HG03060 (cell line): ENCODE results near the gene PRSS2.
A peak's percentile ranks its signal among the peaks of the same experiment; 100 is the strongest.
"Not testable (repeated sequence)": the region's sequence is repeated elsewhere in the genome, so short reads cannot be mapped to it uniquely, and the experiment has no call there.

Experiments used
- ATAC-seq: cut with Tn5 transposase; IDR thresholded peaks from one replicate; pipeline ENCODE4 v1.9.1; 2021; ENCODE audit warnings: low read depth, moderate number of reproducible peaks; ENCODE audit not compliant: unreplicated experiment

The PRSS2 gene

GRCh38 chr7:142758312-142758711 is 12.5 kb upstream of the PRSS2 start:
- not testable (repeated sequence) for ATAC-seq

- ATAC-seq = no peak
Measured at GRCh38 chr7:142759433-142759832, 11.3 kb upstream of the PRSS2 start.

DNA sequence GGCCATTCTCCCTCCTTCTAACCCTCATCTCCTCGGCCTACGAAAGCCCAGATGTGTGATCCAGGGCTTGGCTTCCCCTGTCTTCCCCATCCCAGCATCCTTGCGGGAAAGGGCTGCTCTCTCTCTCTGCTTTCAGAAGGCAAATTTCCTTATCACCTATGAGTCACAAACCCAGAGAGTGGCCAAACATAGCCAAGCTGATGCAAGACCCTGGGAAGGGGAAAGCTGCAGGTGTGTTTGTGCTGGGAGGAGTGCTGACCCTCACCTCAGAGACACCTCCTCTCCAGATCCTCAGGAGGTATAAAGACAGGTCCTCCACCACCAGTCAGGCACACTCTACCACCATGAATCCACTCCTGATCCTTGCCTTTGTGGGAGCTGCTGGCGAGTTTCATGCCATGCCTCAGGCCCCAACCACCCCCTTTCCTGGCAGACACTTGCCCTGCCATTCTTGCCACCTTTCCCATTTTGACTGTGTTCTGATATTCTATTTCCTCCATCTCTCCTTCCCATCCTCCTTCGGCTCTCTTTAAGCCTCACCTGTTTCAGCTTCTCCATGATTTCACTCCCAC is 10.6 kb upstream of the PRSS2 start:
- ATAC-seq = no peak

DNA sequence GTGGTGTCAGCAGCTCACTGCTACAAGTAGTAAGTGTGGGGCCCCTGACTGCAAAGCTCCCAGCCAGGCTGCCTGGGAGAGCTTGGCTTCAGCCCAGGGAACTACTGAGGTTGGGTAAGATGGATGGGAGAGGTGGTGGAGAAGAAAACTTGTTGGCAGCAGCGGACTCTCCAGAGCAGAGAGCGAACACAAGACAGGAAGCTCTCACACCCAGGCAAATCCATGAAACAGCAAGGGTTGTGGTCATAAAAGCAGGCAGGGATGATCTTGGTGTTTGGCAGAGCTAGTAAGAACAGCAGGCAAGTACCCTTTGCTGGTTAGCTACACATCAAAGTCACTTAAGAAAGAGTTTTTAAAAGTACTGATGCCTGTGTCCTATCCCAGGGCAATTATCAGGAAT is 9.2 kb upstream of the PRSS2 start:
- not testable (repeated sequence) for ATAC-seq

DNA sequence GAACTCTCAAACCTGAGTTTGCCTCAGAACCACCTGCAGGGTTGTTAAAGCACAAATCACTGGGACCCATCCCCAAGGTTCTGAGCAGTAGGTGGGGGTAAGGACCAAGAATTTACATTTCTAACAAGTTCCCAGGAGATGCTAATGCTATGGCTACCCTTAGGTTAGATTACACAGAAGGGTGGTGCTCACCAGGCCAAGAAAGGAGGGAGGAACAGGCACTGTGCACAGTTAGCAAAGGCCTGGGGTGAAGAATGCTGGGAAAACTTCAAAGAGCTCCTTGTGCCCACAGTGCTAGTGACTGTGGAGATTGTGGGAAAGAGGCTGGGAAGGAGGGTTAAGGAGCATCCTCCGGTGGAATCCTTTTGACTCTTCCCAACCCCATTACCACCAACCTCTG is 8.7 kb upstream of the PRSS2 start:
- no peak for ATAC-seq

DNA sequence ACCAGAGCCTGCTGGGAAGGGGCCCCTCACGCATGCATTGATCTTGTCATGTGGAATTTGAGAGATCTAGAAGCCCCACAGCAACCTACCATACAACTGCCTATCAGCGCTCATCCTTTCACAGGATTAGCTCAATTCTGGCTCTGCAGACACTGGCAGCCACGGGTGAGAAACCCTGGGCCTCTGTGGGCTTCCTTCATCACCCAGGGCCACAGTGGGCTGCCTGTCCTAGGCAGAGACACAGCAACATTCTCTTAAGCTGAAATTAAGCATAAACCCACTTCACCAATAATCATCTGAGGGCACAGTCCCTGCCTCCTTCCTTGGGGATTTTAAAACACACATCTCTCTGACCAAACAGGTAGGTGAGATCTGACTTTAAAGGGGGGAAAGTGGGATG is 3.3 kb upstream of the PRSS2 start:
- no peak for ATAC-seq

- no peak for ATAC-seq
Measured at GRCh38 chr7:142767861-142768260, 2.9 kb upstream of the PRSS2 start.

- ATAC-seq = not testable (repeated sequence)
Measured at GRCh38 chr7:142768885-142769284, 1.9 kb upstream of the PRSS2 start.

DNA sequence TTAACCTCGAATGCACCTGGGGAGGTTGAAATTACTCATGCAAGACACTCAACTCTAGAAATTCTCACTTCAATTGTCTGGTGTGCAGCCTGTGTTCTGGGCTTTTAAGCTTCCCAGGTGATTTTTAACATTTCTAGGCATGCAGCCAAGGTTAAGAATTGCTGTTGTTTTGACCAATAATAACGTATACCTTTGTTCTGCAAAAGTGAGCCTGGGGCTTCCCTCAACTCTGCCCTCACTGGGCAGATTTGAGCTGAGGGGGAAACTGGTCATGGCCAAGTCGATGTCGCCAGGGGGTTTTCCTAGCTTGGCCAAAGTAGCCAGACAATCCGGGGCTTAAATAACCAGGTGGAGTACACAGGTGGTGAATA is 568 bp downstream of the PRSS2 start:
- peak; percentile 89 for ATAC-seq

GRCh38 chr7:142772051-142772450 is 1.3 kb downstream of the PRSS2 start:
- no peak for ATAC-seq

GRCh38 chr7:142772673-142773072 is 1.9 kb downstream of the PRSS2 start:
- no peak for ATAC-seq

DNA sequence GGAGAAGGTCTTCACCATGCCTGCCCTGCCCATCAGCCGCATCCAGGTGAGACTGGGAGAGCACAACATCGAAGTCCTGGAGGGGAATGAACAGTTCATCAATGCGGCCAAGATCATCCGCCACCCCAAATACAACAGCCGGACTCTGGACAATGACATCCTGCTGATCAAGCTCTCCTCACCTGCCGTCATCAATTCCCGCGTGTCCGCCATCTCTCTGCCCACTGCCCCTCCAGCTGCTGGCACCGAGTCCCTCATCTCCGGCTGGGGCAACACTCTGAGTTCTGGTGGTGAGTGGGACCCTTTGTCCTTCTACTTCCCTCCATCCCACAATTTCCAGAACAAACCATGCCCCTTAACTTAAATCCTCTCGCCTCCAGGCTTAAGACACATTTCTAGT is 2.5 kb downstream of the PRSS2 start:
- no peak for ATAC-seq

GRCh38 chr7:142773937-142774744 is 3.4 kb downstream of the PRSS2 start:
- ATAC-seq = no peak

- ATAC-seq = no peak
Measured at GRCh38 chr7:142774826-142775225, 4.1 kb downstream of the PRSS2 start.

DNA sequence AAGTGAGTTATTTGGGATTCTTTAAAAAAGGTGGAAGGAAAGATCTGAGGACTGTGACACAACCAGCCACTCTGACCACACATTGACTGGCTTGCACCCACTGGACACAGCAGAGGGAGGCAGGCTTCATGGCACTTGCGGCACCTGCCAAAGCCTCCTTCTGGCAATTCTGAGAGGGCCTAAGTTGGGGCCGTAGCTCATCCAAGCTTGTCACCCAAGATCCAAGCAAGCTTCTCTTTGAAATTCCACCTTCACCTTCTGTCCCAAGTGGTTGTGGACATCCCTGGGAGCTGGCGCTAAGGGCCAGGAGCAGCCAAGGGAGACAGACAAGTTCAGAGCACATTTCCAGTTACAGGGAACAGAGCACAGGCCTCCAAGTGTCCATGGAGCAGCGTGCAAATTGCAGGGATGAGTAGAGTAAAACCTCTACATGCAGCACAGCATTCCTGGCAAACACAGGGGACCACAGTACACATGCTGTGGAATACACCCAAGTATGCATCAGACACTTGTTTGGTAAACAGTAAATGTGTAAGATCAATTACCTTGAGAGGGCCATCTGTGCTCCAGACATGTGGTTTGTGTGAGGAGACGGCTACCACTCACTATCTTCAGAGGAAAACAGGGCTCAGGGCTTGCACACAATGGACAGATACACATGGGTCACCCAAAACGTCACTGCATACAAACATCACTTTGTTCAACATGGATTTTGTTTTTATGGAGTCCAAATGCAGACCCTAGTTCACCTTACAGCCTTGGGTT is 4.8 kb downstream of the PRSS2 start:
- ATAC-seq = not testable (repeated sequence)

DNA sequence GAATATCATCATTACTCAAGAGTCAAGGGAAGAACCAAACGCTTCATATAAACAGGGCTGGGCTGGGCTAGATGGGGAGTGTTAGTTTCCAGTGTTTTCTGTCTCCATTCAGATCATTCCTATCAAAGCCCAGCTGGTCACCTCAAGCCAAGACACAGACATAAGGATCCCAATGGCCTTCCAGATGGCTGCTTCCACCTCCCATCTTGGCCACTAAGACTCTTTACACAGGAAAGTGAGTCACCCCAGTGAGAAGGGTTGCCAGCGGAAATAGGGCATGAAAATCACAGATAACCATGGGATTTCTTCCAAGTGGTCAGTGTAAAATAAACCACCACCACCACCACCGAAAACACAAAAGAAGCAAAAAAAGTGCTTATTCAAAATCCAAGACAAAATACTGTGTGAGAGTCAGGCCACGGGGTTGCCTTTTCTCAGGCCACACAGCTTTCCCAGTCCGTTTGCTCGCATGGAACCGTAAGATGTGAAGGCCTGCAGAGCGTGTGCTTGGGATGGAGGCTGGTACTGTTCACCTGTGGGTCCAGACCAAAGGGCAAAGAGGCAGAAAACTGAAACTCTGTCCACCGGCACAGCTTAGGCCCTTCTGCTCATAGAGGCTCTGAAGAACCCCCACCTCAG is 5.6 kb downstream of the PRSS2 start:
- no peak for ATAC-seq

DNA sequence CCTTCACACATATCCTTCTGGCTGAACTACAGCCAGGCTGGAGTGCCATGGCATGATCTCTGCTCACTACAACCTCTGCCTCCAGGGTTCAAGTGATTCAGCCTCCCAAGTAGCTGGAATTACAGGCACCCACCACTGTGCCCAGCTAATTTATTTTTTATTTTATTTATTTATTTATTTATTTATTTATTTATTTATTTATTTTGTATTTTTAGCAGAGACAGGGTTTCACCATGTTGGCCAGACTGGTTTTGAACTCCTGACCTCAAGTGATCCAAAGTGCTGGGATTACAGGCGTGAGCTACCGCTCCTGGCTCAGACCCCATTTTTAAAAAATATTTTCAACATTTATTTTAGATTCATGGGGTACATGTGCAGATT is 6.1 kb downstream of the PRSS2 start:
- ATAC-seq = not testable (repeated sequence)

GRCh38 chr7:142777318-142777717 is 6.5 kb downstream of the PRSS2 start:
- ATAC-seq = no peak

- peak; percentile 94 for ATAC-seq
Measured at GRCh38 chr7:142782922-142783900, 12.4 kb downstream of the PRSS2 start.

DNA sequence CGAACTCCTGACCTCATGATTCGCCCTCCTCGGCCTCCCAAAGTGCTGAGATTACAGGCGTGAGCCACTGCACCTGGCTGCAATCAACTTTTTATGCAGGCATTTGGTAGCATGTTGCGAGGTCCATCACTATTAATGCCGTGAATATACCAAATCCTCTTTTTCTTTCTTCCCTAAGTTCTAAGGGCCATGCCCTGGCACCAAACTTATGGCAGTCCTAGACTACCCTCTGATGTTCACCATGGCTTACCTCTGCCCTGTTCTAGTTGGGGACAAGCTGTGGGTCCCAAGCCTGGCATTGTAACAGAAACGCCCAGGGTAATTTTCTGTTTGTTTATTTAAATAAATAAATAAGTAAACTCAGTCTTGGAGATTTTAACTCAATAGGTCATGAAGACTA is 13.3 kb downstream of the PRSS2 start:
- no peak for ATAC-seq
